T-helper 1 cell (primary cell): ENCODE results near the gene TMEM256.
A peak's percentile ranks its signal among the peaks of the same experiment; 100 is the strongest.

ENCODE experiments used
- DNase-seq, 5 donors: peaks; one replicate each; pipeline ENCODE4 v3.0.0-alpha.2; 2012 to 2020

Gene TMEM256

DNA sequence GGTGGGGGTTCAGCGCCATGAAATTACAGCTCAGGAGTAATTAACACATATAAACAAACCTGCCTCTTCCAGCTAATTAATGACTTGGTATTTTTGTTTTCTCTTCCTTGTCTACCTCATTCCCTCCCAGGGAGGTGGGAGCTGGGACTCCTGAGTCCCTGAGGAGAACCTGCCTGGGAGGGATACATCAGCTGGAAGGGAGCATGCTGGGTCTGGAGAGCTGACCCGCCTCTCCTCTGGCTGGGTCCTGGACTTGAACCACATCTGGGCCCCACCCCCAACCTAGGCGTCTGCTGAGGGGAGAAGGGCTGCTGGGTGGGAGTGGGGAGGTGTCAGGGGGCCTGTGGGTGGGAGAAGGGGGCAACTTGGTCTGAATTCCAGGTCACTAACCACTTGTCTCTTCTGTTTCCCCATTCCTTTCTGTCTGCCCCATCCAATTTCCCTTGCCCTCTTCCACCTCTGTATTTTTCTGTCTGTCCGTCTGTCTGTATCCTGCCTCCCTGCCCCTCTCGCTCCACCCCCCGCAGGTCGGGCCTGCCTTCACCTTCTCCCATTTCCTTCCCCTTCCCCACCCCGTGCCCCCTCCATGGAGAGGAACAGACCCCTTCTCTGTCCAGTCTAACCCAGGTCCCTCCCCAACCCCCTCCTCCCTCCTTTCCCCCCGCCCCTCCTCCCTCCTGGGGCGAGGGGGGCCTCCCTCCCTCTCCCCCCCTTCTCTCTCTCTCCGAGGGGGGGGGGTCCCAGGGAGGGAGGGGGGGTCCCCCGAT, 3.8 kb upstream of the TMEM256 start, which contains the start of gene NLGN2:
NLGN2 (plus strand) TSS at position 361 of the 767 bp plus-strand sequence. CDS start 411 bp downstream, outside the sequence.
- no peak for DNase-seq

DNA sequence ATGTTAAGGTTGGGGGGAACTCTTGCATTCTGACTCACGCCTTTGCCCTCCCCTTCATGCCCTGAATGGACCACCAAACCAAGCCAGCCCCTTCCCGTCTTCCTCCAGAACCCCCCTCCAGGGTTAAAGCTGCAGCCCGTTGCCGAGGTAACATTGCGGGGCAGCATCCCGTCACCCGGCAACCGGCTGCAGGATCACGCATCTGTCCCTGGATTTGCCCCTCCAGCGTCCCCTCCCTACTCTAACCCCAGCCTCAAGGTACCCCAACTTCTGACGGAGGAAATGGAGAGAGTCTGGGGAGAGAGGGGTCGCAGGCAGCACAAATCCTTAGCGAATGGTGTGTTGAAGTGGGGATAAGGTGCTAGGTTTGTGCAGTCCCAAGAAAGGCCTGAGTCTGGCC, 3.2 kb upstream of the TMEM256 start:
- DNase-seq: no peak

DNA sequence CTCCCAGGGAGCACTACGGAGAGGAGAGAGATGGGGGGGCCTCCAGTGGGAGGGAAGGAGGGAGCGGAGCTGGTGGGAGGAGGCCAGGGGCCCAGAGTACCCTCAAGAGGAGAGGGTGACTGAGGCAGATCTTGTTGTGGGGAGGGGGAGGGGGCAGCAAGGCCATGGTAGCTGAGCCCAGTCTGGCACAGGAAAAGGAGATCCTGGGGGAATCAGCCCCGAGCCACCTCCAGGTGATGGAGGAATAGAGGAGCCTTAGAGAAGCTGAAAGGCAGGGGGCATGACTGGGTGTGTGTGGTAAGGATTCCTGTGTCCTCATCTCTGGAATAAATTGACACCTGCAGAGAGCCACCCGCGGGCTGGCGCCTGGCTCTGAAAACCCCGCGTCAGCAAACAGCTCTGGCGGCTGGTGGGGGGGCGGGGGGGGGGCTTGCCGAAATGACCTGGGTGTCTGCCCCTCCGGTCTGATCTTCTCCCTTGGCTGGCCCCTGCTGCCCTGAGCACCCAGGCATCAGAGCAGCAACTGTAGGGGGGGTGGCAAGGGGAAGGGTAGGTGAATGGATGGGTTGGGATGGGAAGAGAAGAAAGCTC, 2.4 kb upstream of the TMEM256 start:
- DNase-seq: no peak

DNA sequence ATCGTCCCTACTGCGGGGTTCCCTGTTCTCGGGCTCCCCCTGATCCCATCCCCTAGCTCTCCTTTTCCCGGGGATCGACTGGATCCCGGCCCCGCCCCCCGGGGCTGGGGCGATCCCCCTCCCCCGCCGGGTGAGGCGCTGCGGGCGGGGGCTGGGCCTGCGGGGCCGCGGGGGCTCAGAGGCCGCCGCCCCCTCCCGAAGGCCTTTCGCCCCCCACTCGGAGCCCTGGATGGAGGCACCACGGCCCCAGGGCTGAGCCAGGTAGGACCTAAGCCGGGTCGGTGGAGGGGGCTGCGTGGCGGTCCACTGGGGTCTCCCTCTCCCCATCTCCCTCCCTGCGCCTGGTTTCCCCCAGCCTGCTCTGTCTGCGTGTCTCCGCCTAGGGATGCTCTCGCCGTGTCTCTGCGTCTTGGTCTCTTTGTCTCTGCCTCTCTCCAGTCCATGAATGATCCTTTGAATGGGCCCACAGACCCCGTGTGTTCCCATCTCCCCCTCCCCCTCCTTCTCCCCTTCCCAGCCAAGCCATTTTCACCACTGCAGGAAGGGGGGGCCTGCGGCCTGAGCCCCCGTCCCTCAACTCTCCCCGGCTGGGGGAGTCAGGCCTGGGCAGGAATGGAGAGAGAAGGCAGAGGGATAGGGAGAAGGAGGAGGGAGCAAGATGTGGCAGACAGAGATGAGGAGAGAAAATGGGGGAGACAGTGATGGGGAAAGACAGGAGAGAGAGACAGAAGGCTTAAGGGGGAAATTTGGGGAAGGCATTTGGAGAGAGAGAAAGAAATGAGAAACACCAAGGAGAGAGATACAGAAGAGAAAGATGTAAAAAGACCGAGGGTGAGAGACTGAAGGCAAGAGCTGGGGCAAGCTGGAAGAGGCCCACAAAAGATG, 1.7 kb upstream of the TMEM256 start:
- DNase-seq: no peak

DNA sequence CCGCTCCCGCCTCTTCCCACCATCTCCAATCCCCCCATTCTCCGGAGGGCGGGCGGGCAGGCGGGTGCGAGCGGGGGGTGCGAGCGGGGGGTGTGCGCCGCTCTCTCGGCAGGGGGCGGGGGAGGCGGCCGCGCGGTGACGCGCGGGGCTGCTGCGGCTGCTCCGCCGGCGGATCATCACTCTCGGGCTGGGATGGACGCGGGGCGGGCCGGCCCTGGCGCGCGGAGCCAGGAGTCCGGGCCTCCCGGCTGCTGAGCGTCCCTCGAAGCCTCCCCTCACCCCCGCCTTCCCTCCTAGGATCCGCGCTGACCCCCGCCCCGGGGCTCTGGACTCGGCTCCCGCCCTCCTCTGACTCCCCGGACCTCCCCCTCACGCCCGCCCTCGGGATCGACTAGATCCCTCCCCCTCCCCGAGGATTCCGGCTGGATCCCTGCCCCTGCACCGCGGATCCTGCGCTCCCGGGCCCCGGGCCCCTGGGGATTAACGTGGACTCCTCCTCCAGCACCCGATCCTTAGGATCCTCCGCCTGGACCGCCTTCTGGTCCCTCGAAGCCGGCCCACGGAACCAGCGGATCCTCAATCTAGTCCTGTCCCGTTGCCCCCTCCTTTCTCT, 946 bp upstream of the TMEM256 start:
- DNase-seq: peak in 3 of 5 donors; percentile 63 to 78 (median 69)

DNA sequence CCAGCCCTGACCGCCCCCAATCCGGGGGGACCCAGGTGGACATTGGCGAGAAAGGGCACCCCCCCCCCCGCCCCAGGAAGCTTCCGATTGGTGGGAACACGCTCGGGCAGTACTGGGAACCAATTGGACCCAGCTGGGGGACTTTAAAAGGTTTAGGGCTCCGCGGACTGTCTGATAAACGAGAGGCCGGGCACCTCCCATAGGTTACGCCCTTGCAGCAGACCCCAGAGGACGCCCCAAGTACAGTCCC, 245 bp downstream of the TMEM256 start:
- DNase-seq: no peak

DNA sequence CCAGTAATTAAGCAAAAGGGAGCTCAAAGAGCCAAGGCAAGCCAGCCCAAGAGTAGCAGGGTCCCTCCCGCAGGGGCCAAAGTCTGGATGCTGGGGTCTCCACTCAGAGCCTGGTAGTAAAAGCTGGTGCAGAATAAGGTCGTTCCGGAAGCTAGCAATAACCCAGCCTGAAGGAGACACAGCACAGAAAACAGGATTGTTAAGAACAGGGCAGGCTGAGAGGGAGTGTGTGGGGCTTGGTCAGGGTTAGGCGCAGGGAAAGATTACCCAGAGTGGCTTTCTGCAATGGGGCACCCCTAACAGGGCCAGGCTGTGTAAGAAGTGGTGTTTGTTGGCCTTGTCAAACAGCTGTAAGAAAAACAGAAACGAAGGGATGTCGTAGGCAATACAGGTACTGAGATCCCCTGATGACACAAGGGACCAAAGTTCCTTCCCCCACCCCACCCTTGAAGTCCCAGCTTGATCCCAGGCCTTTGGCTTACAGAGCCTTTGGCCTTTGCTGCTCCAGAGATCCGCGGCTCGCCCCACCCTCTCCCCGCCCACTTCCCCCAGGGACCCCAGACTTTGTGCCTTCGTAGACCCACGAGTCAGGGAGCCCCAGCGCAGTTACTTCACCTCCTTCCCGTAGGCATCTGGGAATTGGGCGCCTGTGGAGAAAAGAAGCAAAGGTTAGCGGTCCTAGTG, 712 bp downstream of the TMEM256 start:
- no peak for DNase-seq

DNA sequence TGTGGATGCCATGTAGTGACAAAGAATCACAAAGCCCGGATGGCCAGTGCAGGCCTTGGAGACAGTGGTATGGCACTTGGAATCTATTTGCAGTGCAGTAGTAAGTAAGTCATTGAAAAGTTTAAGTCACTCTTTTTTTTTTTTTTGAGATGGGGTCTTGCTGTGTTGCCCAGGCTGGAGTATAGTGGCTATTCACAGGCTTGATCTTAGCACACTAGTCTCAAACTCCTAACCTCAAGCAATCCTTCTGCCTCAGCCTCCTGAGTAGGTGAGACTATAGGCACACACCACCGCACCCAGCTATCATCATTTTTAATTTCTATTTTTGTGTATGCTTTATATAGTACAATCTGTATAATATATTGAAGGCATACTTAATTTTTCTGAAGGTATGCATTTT, 5.3 kb downstream of the TMEM256 start:
- DNase-seq: no peak

DNA sequence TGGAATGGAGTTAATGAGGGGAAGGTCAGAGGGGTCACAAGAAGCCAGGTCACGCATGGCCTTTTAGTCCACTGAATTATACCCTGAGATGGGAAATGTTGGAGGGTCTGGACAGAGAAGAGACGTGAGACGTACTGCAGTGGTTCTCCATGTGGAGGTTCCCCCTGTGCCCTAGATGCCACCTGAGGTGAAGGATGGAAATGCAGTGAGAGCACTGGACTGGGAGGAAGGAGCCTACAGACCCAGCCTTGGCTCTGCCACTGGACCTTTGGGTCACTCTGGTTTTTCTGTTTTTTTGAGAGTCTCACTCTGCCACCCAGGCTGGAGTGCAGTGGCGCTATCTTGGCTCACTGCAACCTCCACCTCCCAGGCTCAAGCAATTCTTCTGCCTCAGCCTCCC, 7.8 kb downstream of the TMEM256 start:
- no peak for DNase-seq

DNA sequence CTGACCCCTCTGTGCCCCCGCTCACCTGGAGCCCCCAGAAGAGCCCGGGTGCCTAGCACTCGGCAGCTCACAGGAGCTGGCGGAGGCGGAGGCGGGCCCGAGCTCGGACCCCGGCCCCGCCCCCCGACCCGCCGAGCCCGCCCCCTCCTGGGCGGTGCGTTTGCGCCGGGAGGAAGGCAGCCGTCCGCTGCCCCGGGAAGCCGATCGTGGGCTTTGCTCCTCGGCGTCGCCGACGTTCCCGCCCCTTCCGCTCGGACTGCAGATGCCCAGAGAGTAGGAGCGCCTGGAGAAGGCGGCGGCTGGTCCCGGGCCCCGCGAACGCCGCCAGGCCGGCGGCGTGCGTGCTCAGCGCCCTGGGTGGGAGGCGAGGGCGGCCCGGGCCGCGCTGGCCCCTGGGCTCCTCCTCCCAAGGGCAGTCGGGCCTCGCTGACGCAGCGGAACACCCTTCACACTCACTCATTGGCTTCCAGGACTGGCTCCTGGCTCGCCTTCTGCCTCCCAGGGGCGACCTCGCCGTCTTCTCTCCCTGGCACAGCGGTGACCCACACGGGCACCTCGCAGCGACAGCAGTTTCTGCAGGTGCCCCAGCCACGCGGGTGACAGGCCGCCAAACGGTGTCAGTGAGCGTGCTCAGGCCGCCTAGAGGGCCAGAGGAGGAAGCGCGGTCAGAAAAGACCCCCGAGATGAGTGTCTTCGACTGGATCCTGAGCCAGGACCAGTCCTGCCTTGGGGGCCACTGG, 9.3 kb downstream of the TMEM256 start, which contains the start of gene PLSCR3:
PLSCR3 (minus strand) TSS at position 74 of the 740 bp plus-strand sequence. CDS start 415 bp downstream, outside the sequence.
- DNase-seq: peak; percentile 67 to 81 (median 72)

DNA sequence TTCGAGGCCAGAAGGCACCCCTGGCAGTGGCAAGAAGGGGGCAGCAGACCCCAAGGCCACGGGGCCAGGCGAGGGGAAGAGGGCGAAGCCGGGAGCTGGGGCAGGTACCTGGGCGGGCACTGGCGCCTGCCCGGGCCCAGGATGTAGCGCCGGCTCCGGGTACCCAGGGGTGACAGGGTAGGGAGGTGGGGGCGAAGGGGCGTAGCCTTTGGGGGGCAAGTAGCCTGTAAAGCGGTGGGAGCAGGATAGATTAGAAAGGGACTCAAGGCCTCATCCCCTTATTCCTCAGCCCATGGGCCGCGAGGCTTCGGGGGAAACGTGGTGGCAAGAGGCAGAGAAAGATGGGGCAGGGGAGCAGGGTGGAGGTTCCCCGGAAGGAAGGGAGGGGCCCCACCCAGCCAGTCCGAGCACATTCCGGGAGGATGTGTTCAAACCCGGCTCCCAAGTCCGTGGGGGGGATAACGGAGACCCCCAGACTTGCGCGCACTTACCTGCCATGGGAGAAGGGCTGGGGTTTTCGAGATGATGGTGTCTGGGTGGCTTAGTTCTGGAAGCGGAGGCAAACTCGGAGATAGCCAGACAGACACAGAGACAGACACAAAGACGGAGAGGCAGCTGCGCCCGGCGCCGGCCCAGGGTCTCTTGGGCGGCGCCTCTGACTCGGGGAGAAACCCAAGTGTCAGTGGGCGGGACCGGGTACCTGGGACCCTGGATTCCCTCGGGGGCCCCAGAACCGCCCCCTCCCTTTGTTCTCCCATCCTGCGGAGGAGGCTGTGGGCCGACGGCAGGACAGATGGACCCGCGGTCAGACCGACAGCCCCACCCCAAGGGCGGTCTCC, 10.1 kb downstream of the TMEM256 start:
- DNase-seq: peak; percentile 60 to 74 (median 68)

DNA sequence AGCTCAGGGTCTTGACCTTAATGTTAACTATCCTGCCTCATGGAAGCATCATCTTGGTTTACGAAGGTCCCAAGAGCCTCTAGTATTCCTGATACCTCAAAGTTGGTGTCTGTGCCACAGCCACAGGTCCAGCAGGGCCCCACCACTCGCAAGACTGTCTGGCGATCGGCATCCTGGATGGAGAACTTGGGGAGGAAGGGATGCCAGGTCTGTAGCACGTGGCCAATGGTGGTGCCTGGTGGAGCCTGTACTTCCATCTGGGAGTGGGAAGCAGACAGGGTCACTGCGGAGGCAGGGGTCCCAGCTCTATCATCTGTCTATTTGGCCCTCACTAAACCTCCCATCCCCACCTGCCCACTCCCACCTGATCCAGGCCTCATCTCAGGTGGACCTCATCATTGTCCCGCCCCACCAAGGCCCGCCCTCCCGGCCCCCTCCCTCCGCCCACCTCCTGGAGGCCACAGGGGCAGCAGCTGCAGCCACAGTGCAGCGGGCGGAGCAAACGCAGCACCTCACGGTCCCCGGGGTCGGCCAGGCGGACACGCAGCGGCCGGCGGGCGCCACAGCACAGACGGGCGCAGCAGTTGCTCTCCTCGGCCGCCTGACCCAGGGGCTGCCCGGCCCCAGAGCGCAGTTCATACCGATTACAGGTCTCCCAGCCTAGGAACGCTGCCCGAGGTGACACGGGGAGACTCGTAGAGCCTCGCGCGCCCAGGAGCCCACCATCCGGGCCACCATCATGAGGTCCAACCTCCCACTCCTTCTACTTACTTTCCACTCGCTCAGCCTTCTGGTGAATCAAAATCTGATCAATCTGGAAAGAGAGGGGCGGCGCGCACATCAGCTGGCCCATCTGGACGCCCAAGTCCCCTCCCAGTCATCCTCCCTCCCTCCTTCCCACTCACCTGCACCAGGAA, 10.9 kb downstream of the TMEM256 start:
- no peak for DNase-seq

DNA sequence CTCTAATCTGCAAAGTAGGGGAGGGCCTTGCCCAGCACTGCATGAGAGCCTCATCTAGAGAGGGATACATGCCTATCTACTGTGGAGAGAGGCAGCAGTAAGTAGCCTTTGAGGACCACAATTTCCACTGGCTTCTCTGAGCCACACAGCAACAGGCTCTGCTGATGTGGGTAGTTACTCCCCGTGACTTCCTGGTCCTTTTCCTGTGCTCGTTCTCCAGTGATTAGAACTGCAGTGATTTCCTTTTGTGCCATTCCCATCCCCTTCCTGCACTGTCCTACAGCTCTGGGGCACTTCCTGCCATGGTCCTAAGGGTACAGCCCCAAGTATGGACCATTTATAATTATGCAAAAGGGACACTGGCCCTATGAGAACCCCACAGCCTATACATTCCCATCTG, 12.6 kb downstream of the TMEM256 start:
- DNase-seq: no peak

DNA sequence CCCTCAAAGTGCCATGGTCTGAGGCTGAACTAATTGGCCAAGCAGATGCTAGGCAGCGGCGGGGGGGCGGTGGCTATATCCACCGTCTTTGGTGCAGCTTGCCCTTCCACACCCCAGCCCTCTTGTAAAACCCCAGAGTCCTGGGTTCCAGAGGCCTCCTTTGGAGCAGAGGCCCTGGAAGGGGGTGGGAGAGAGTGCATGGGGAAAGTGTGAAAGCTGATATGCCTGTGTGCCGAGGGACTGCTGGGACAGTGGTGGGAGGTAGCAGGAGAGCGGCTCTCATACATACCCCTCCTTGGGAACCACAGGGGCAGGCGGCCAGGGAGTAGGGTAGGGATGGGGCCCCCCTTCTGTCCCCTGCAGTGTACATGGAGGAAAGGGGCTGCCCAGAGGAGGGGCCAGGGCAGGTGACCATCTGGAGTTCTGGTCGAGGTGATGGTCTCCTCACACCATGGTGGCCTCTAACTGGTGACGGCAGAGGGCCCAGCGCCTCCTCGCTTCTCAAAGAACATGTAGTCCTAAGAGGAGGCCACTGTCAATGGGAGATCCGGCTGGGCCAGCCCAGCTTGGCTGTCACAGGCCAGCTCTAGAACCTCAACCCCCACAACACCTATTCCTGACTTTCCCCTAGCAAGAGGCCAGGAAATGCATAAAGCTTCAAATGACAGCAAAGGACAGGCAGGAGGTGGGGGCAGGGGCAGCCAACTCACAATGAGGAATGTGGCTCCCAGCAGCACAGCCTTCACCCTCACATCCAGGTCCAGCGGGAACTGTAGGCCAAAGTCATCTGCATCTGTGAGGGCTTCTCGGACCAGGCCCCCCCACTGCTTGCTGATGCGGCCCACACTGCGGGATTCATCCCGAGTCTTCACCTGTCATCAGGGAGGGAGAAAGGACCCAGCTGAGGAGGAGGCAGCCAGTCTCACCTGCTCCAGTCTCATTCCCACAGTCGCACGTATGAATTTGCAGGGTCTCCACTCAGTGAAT, 13.7 kb downstream of the TMEM256 start:
- DNase-seq: no peak

DNA sequence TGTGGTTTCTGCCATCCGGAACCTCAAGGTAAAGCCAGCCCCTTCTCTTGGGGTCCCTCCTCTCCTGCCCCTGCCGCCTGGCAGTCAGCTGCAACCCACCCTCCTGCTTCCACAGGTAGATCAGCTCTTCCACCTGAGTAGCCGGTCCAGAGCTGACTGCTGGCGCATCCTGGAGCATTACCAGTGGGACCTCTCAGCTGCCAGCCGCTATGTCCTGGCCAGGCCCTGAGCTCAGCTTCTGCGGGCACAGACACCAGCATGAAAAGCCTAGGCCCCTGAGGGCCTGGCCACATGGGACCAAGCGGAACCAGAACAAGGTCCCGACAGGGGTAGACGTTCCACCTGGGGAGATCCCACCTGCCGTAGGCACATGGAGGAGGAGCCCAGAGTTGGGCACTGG, 15.0 kb downstream of the TMEM256 start:
- DNase-seq: no peak

DNA sequence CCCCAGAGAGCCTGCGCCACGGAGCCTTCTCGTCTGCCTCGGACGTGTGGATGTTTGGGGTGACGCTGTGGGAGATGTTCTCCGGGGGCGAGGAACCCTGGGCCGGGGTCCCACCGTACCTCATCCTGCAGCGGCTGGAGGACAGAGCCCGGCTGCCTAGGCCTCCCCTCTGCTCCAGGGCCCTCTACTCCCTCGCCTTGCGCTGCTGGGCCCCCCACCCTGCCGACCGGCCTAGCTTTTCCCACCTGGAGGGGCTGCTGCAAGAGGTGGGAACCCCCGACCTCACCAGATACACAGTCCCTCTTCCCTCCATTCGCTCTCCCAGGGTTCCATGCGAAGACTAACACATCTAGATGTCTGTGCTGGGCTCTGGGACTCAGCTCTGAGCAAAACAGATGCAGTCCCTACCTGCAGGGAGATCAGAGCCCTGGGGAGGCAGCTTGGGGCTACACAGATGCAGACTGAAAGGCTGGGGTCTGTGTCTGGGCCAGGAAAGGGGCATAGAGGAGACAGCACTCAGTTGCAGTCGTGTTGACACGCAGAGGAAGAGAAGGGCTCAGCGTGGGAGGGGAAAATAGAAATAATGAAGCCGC, 19.3 kb downstream of the TMEM256 start:
- DNase-seq: no peak

DNA sequence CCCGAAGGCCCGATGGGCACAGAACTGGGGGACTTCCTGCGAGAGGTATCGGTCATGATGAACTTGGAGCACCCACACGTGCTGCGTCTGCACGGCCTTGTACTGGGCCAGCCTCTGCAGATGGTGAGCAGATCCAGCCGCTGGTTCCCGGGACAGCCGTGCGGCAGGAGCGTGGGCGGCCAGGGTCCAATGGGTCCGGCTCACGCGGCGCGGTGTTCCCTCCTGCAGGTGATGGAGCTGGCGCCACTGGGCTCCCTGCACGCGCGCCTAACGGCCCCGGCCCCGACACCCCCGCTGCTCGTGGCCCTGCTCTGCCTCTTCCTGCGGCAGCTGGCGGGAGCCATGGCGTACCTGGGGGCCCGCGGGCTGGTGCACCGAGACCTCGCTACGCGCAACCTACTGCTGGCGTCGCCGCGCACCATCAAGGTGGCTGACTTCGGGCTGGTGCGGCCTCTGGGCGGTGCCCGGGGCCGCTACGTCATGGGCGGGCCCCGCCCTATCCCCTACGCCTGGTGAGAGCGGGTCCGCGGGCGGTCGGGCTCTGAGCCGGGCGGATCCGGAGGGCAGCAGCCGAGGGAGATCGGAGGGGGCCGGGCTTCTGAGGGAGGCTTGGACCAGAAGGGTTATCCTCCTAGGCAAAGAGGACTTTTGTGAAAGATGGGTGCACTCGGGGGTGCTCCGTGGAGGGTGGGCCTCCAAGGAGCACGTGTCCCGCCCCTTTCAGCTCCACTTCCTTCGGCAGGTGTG, 20.0 kb downstream of the TMEM256 start:
- peak; percentile 62 to 82 (median 76) for DNase-seq
